WTC11 (cell line): ENCODE data around the gene AAGAB. TPM values are rescaled to one million over a fixed set of nuclear protein-coding genes. Genes with fewer than 3 reads are reported as not detected.

Source experiments
- ATAC-seq: fragments of 200-7000 bp; cut with Tn5 transposase; 2 replicates; pipeline ENCODE4 v1.10.0; 2021; ENCODE audit warnings: mild to moderate bottlenecking, moderate library complexity
- CTCF ChIA-PET: fragments of 300-600 bp; sonication (Branson Sonifier 250); formaldehyde crosslinking; loops from one replicate; lab custom pipeline; 2021; ENCODE audit warnings: antibody characterized with exemption; lab: Charles Lee
- POLR2A ChIA-PET: fragments of 350-600 bp; sonication (Branson Sonifier 250); formaldehyde crosslinking; loops from one replicate; lab custom pipeline; 2021; ENCODE audit warnings: antibody characterized with exemption; lab: Charles Lee
- DNase-seq: peaks from one replicate; pipeline ENCODE4 v3.0.0; 2021; ENCODE audit warnings: low spot score
- H3K27ac Mint-ChIP-seq: 2 replicates; pipeline ENCODE4 v1.8.0; 2021; ENCODE audit warnings: mixed read lengths
- H3K27me3 Mint-ChIP-seq: 2 replicates; pipeline ENCODE4 v1.8.0; 2021; ENCODE audit warnings: low read depth, mild to moderate bottlenecking, moderate library complexity, mixed read lengths
- H3K36me3 Mint-ChIP-seq: 2 replicates; pipeline ENCODE4 v1.8.0; 2021; ENCODE audit warnings: mixed read lengths
- H3K4me1 Mint-ChIP-seq: 2 replicates; pipeline ENCODE4 v1.8.0; 2022; ENCODE audit warnings: mixed read lengths
- H3K4me3 Mint-ChIP-seq: 2 replicates; pipeline ENCODE4 v1.8.0; 2021; ENCODE audit warnings: mild to moderate bottlenecking, moderate library complexity, mixed read lengths
- H3K9me3 Mint-ChIP-seq: 2 replicates; pipeline ENCODE4 v1.8.0; 2021; ENCODE audit warnings: mixed read lengths
- FOXJ3 ChIP-seq: sonication (generic); formaldehyde crosslinking; IDR thresholded peaks from 2 replicates; pipeline ENCODE4 v1.9.0; 2021; ENCODE audit warnings: missing genetic modification reagents, mild to moderate bottlenecking, borderline replicate concordance
- FOXP4 ChIP-seq: sonication (generic); formaldehyde crosslinking; IDR thresholded peaks from 2 replicates; pipeline ENCODE4 v1.8.0; 2022; ENCODE audit warnings: mild to moderate bottlenecking, missing genetic modification reagents
- MXD4 ChIP-seq: fragments of 250-450 bp; sonication (Bioruptor Pico); IDR thresholded peaks from 2 replicates; pipeline ENCODE4 v1.8.0; 2021; ENCODE audit warnings: mild to moderate bottlenecking, moderate library complexity, borderline replicate concordance
- NR1H2 ChIP-seq: sonication (generic); formaldehyde crosslinking; IDR thresholded peaks from 2 replicates; pipeline ENCODE4 v1.9.0; 2021; ENCODE audit warnings: mild to moderate bottlenecking, moderate library complexity, missing genetic modification reagents
- SMAD3 ChIP-seq: sonication (generic); formaldehyde crosslinking; IDR thresholded peaks from 2 replicates; pipeline ENCODE4 v1.8.0; 2022; ENCODE audit warnings: missing genetic modification reagents, mild to moderate bottlenecking, borderline replicate concordance
- TEAD4 ChIP-seq: sonication (generic); formaldehyde crosslinking; IDR thresholded peaks from 2 replicates; pipeline ENCODE4 v1.8.0; 2022; ENCODE audit warnings: mild to moderate bottlenecking, missing genetic modification reagents
- total RNA-seq: library from RNA; stranded (reverse); gene quantifications from 3 replicates; pipeline ENCODE4 v1.2.3, GENCODE V29; 2021
- TF ChIP-seq, protein P1 (sequence below): fragments of 250-450 bp; sonication (Bioruptor Pico); IDR thresholded peaks from 2 replicates; pipeline ENCODE4 v2.1.2; 2022; ENCODE audit warnings: mild to moderate bottlenecking, moderate library complexity
- TF ChIP-seq, protein P2 (sequence below): sonication (generic); formaldehyde crosslinking; IDR thresholded peaks from 2 replicates; pipeline ENCODE4 v1.8.1; 2023; ENCODE audit warnings: mild to moderate bottlenecking, missing genetic modification reagents, moderate library complexity
- TF ChIP-seq, protein P3 (sequence below): sonication (generic); formaldehyde crosslinking; IDR thresholded peaks from 2 replicates; pipeline ENCODE4 v1.8.1; 2023; ENCODE audit warnings: mild to moderate bottlenecking, missing genetic modification reagents

AAGAB gene
- total RNA-seq, 1 experiment from 2014 or later: 41.7 TPM

- TF ChIP-seq, protein P1, sequence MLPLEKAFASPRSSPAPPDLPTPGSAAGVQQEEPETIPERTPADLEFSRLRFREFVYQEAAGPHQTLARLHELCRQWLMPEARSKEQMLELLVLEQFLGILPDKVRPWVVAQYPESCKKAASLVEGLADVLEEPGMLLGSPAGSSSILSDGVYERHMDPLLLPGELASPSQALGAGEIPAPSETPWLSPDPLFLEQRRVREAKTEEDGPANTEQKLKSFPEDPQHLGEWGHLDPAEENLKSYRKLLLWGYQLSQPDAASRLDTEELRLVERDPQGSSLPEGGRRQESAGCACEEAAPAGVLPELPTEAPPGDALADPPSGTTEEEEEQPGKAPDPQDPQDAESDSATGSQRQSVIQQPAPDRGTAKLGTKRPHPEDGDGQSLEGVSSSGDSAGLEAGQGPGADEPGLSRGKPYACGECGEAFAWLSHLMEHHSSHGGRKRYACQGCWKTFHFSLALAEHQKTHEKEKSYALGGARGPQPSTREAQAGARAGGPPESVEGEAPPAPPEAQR (CRISPR knock-in tag): no peak
These were observed 59.2 kb downstream of the AAGAB start (continued) for GRCh38 chr15:67195305-67195704.

GRCh38 chr15:67194171-67195114 lies 60.0 kb downstream of the AAGAB start:
- Mint-ChIP-seq H3K4me3 (no peak overlapping the region), H3K27me3 (no peaks in the 10 kb centered on the region), H3K27ac (peak overlapping the region; percentile 31; the same call in 1 of the 2 replicates)
- POLR2A ChIA-PET: no interaction called here
- no peak for ATAC-seq
- CTCF ChIA-PET: no interaction called here
- DNase-seq: no peak
- no peak for TF ChIP-seq NR1H2 (CRISPR knock-in tag)
- no peak for TF ChIP-seq SMAD3 (CRISPR knock-in tag)
- TF ChIP-seq, protein P2, sequence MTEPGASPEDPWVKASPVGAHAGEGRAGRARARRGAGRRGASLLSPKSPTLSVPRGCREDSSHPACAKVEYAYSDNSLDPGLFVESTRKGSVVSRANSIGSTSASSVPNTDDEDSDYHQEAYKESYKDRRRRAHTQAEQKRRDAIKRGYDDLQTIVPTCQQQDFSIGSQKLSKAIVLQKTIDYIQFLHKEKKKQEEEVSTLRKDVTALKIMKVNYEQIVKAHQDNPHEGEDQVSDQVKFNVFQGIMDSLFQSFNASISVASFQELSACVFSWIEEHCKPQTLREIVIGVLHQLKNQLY (CRISPR knock-in tag): no peak
- no peak for TF ChIP-seq MXD4 (CRISPR knock-in tag)
- TF ChIP-seq, all 79 proteins: peak for 0
- no peaks in the 10 kb centered on the region for H3K9me3 Mint-ChIP-seq
- H3K4me1 Mint-ChIP-seq: peaks cover 10% of the 10 kb centered on the region
- H3K36me3 Mint-ChIP-seq: peaks cover 20% of the 10 kb centered on the region

DNA sequence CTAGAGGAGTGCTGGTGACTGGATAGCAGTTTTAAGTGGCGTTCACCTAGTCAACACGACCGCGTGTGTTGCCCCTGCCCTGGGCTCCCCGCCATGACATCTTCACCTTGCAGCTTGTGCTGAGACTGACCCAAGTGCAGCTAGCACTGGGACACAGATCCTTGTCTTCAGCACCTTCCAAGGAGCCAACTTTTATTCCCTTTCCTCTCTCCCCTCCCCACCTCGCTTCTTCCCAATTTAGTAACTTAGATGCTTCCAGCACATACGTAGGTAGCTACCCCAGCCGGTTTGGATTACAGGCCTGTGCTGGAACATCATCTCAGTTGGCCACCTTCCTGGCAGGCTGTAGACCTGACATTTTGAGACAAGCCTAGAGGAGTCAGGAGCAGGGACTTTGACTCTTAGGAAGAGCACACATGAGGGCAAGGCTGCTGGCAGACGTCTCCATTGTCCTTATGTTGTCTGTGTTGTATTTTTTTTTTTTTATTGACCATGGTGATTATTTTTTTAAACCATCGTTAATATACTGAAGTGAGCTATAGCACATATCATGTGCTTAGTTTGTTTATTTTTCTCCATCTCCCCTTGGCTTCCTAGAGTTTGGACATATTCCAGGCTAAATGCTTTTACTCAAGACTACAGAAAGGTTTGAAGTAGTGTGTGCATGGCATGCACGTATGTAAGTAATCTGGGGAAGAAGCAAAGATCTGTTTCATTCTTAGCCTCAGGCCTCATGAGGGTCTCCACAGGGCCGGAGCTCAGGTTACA lies 61.1 kb downstream of the AAGAB start:
- POLR2A ChIA-PET: no interaction called here
- peaks cover 26% of the 10 kb centered on the region for H3K36me3 Mint-ChIP-seq

More for the DNA sequence above, 61.1 kb downstream of the AAGAB start:
- TF ChIP-seq FOXJ3 (CRISPR knock-in tag): no peak
- TF ChIP-seq, protein P3, sequence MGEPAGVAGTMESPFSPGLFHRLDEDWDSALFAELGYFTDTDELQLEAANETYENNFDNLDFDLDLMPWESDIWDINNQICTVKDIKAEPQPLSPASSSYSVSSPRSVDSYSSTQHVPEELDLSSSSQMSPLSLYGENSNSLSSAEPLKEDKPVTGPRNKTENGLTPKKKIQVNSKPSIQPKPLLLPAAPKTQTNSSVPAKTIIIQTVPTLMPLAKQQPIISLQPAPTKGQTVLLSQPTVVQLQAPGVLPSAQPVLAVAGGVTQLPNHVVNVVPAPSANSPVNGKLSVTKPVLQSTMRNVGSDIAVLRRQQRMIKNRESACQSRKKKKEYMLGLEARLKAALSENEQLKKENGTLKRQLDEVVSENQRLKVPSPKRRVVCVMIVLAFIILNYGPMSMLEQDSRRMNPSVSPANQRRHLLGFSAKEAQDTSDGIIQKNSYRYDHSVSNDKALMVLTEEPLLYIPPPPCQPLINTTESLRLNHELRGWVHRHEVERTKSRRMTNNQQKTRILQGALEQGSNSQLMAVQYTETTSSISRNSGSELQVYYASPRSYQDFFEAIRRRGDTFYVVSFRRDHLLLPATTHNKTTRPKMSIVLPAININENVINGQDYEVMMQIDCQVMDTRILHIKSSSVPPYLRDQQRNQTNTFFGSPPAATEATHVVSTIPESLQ (CRISPR knock-in tag): no peak
- no peak for TF ChIP-seq FOXP4 (CRISPR knock-in tag)
- TF ChIP-seq TEAD4 (CRISPR knock-in tag): no peak
- no peaks in the 10 kb centered on the region for H3K27me3 Mint-ChIP-seq
- H3K4me1 Mint-ChIP-seq: peaks cover 3% of the 10 kb centered on the region
- H3K4me3 Mint-ChIP-seq: no peak overlapping the region
- no peaks in the 10 kb centered on the region for H3K9me3 Mint-ChIP-seq
- CTCF ChIA-PET: no interaction called here
- no peak for ATAC-seq
- DNase-seq: no peak
- H3K27ac Mint-ChIP-seq: no peak overlapping the region
